MCF 10A (cell line): Measurements from ENCODE around the gene BGLAP. TPM values are rescaled to one million over a fixed set of nuclear protein-coding genes. Genes with fewer than 3 reads are reported as not detected.

Experiments used
- BruUV-seq: library from RNA; stranded (reverse); fragments of 400-500 nt; replicated peaks from 2 replicates; lab custom pipeline; 2021; lab: Mats Ljungman, UMichigan
- CTCF ChIA-PET: fragments of 300-600 bp; sonication (Branson Sonifier 250); formaldehyde crosslinking; extraction: SDS; loops from one replicate; lab custom pipeline; 2021; ENCODE audit warnings: antibody characterized with exemption, inconsistent platforms; lab: Yijun Ruan, JAX
- POLR2A ChIA-PET: fragments of 300-600, 350-650 bp; sonication (Branson Sonifier 250); formaldehyde crosslinking; extraction: SDS; loops from one replicate; lab custom pipeline; 2020; ENCODE audit warnings: antibody characterized with exemption, inconsistent platforms; lab: Yijun Ruan, JAX
- DNase-seq: peaks from one replicate; pipeline ENCODE4 v3.0.0-alpha.2; 2018; ENCODE audit not compliant: unreplicated experiment
- H3K27ac Mint-ChIP-seq: one replicate; pipeline ENCODE4 v1.8.0; 2022; ENCODE audit warnings: mild to moderate bottlenecking, low read depth, mixed read lengths; ENCODE audit not compliant: unreplicated experiment
- H3K27me3 Mint-ChIP-seq: one replicate; pipeline ENCODE4 v1.8.0; 2022; ENCODE audit warnings: mixed read lengths; ENCODE audit not compliant: insufficient read depth, unreplicated experiment
- H3K36me3 Mint-ChIP-seq: one replicate; pipeline ENCODE4 v1.8.0; 2022; ENCODE audit warnings: mild to moderate bottlenecking, moderate library complexity, mixed read lengths; ENCODE audit not compliant: insufficient read depth, unreplicated experiment
- H3K4me1 Mint-ChIP-seq: one replicate; pipeline ENCODE4 v1.8.0; 2022; ENCODE audit warnings: mixed read lengths; ENCODE audit not compliant: insufficient read depth, unreplicated experiment
- H3K4me3 Mint-ChIP-seq: one replicate; pipeline ENCODE4 v1.8.0; 2022; ENCODE audit warnings: mild to moderate bottlenecking, moderate library complexity, mixed read lengths; ENCODE audit not compliant: unreplicated experiment
- H3K9me3 Mint-ChIP-seq: one replicate; pipeline ENCODE4 v1.8.0; 2022; ENCODE audit warnings: mixed read lengths; ENCODE audit not compliant: unreplicated experiment
- CTCF ChIP-seq: fragments of 200-600 bp; IDR thresholded peaks from one replicate; pipeline ENCODE4 v1.8.0; 2022; ENCODE audit warnings: antibody characterized with exemption, mild to moderate bottlenecking; ENCODE audit not compliant: unreplicated experiment
- intact Hi-C: fragments of 100-400 bp; cut with micrococcal nuclease; formaldehyde crosslinking; loops from 2 replicates; pipeline ENCODE4 v1.14.1; 2022
- total RNA-seq: library from RNA; stranded (reverse); gene quantifications from 2 replicates; pipeline ENCODE4 v1.2.3, GENCODE V29; 2022

Gene BGLAP
- total RNA-seq, 1 experiment from 2014 or later = 1.9 TPM

DNA sequence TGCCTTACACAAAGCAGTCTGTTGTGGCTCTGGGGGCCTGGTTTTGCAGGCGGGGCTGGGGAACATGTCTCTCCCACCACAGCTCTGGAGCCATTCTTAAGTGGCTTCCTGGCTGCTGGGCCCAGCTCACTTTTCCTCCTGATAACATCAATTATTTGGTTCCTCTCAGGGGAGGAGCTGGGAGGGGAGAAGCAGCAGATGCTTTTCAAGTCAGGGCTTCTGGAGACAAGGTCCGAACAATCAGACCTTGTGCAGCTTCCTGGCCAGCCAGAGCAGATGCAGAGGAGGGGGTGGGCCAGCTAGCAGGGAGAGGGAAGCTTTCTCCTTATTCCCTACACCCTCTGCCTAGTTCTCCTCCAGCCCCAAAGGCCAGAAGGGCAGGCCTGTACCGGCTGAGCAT, 9.5 kb downstream of the BGLAP start:
- Mint-ChIP-seq H3K4me3 (no peak overlapping the region), H3K27ac (no peak overlapping the region), H3K4me1 (peaks cover 22% of the 10 kb centered on the region), H3K27me3 (no peaks in the 10 kb centered on the region), H3K36me3 (peaks cover 79% of the 10 kb centered on the region), H3K9me3 (no peaks in the 10 kb centered on the region)
- BruUV-seq = no TSS peak
- intact Hi-C loops = no loop called here
- DNase-seq = no peak
- CTCF ChIA-PET = interaction anchor here (0.6 to 1.7 kb wide), 4 partner anchors 8 to 119 kb away, joined by 4 to 7 read pairs (median 6); no protein-coding TSS in a partner anchor
- TF ChIP-seq CTCF = no peak
- POLR2A ChIA-PET = interaction anchor here (0.6 to 1.5 kb wide), 5 partner anchors 9 to 59 kb away, joined by 3 to 5 read pairs (median 3); partner anchors contain the start of gene TMEM79

DNA sequence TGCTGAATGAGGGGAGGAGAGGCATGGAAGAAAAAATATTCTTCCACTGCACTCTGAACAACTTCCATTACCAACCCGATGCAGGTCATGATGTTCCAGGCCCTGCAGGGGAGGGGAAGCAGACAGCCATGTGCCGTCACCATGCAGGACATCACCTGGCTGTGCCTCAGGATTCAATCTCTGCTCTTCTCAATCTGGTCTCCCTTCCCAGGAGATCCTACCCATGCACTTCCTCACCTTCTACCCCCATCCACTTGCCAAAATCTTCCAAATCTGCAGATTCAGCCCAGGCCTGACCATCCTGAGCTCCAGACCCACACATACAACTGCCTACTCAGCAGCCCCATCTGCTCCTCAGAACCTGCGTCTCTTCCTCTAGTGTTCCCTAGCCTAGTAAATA, 11.7 kb downstream of the BGLAP start:
- H3K36me3 Mint-ChIP-seq = peaks cover 87% of the 10 kb centered on the region

GRCh38 chr1:156257711-156258110, 15.7 kb downstream of the BGLAP start:
- no peak overlapping the region for H3K27ac Mint-ChIP-seq
- no peak for TF ChIP-seq CTCF
- H3K27me3 Mint-ChIP-seq = no peaks in the 10 kb centered on the region
- H3K9me3 Mint-ChIP-seq = no peaks in the 10 kb centered on the region
- DNase-seq = peak; percentile 50
- BruUV-seq = no TSS peak
- POLR2A ChIA-PET = interaction anchor here (1.7 kb wide), 1 partner anchor 10 kb away, joined by 8 read pairs; the partner anchor contains the start of gene PAQR6
- CTCF ChIA-PET = interaction anchor here (0.6 to 3.2 kb wide), 4 partner anchors 15 to 602 kb away, joined by 3 to 15 read pairs (median 4); no protein-coding TSS in a partner anchor
- H3K4me1 Mint-ChIP-seq = peaks cover 19% of the 10 kb centered on the region
- H3K4me3 Mint-ChIP-seq = no peak overlapping the region
- peaks cover 95% of the 10 kb centered on the region for H3K36me3 Mint-ChIP-seq
- intact Hi-C loops = no loop called here

More for the DNA sequence above, 11.7 kb downstream of the BGLAP start:
- no peak overlapping the region for H3K27ac Mint-ChIP-seq
- no TSS peak for BruUV-seq
- H3K9me3 Mint-ChIP-seq = no peaks in the 10 kb centered on the region
- H3K4me3 Mint-ChIP-seq = no peak overlapping the region
- DNase-seq = no peak
- H3K27me3 Mint-ChIP-seq = no peaks in the 10 kb centered on the region
- H3K4me1 Mint-ChIP-seq = peaks cover 13% of the 10 kb centered on the region
- ChIA-PET CTCF (interaction anchor here (0.7 to 2.8 kb wide), 5 partner anchors 23 to 158 kb away, joined by 3 to 13 read pairs (median 3); no protein-coding TSS in a partner anchor), POLR2A (interaction anchor here (2.0 kb wide), 1 partner anchor 9 kb away, joined by 6 read pairs; no protein-coding TSS in a partner anchor)
- no peak for TF ChIP-seq CTCF
- intact Hi-C loops = no loop called here

- Mint-ChIP-seq H3K4me3 (no peak overlapping the region), H3K9me3 (no peaks in the 10 kb centered on the region), H3K36me3 (peaks cover 96% of the 10 kb centered on the region), H3K27ac (no peak overlapping the region), H3K4me1 (peaks cover 30% of the 10 kb centered on the region), H3K27me3 (no peaks in the 10 kb centered on the region)
- DNase-seq = peak; percentile 62
- ChIA-PET POLR2A (interaction anchor here (1.3 to 1.7 kb wide), 3 partner anchors 11 to 24 kb away, joined by 4 to 6 read pairs (median 5); partner anchors contain the start of genes PAQR6 and SMG5), CTCF (interaction anchor here (0.6 to 3.2 kb wide), 2 partner anchors 11 to 34 kb away, joined by 3 to 15 read pairs; no protein-coding TSS in a partner anchor)
- no TSS peak for BruUV-seq
- TF ChIP-seq CTCF = no peak
- intact Hi-C loops = no loop called here
Measured at GRCh38 chr1:156258859-156259258, 16.9 kb downstream of the BGLAP start.
